Measurements from ENCODE around the gene ABCB9. TPM values are rescaled to one million over a fixed set of nuclear protein-coding genes. Genes with fewer than 3 reads are reported as not detected.

The ABCB9 gene
- total RNA-seq, 4 donors from 2014 or later, result 1.7 to 6.2 (median 4.2) TPM

- DNase-seq (ENCODE audit: extremely low spot score), result no peak
- Histone ChIP-seq H3K4me1 (peaks cover 7 to 12% (median 8%) of the 10 kb centered on the region in 4 donors), H3K9me3 (no peaks in the 10 kb centered on the region), H3K36me3 (peaks cover 6 to 30% (median 15%) of the 10 kb centered on the region in 4 donors), H3K27me3 (no peaks in the 10 kb centered on the region), H3K4me3 (no peak overlapping the region), H3K27ac (replicated peaks in 1 of 4) (no peak overlapping the region)
- intact Hi-C loops (cut with DNase I), result no loop called here
- no peak for TF ChIP-seq CTCF (IDR thresholded peaks at IDR 0.05)
- WGBS, result 90% methylated on average over 5 of the region's 5 CpGs
Measured at GRCh38 chr12:122958198-122958888, 7.9 kb downstream of the ABCB9 start.

DNA sequence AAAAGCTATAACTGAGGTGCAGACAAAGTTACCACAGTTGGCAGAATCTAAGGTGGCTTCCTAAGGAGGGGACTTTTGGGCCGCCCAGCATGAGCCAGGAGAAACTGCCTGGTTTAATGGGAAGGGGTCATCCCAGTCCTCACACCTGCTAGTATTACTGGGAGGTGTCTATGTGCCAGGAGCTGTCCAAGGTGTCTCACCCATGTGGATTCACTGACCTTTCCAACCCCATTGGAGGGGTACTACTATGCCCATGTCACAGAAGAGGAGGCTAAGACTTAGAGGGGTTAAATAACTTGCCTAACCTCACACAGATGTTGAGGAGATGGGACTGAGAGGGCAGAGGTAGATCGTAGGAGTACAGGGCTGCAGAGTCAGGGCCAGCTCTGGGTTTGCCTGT lies 10.2 kb downstream of the ABCB9 start:
- Histone ChIP-seq H3K4me3 (no peak overlapping the region), H3K9me3 (no peaks in the 10 kb centered on the region), H3K27me3 (no peaks in the 10 kb centered on the region), H3K27ac (replicated peaks in 1 of 4) (no peak overlapping the region), H3K4me1 (no peaks in the 10 kb centered on the region), H3K36me3 (peaks cover 6 to 30% (median 15%) of the 10 kb centered on the region in 4 donors)
- no peak for TF ChIP-seq CTCF (IDR thresholded peaks at IDR 0.05)
- TF ChIP-seq POLR2A (IDR thresholded peaks at IDR 0.05; ENCODE audit: low read depth), result no peak
- TF ChIP-seq POLR2AphosphoS5 (IDR thresholded peaks at IDR 0.05), result no peak
- TF ChIP-seq EP300 (IDR thresholded peaks at IDR 0.05), result no peak
- 91% methylated on average over 2 of the region's 2 CpGs for WGBS
- no peak for DNase-seq (ENCODE audit: extremely low spot score)
- intact Hi-C loops (cut with DNase I), result no loop called here

DNA sequence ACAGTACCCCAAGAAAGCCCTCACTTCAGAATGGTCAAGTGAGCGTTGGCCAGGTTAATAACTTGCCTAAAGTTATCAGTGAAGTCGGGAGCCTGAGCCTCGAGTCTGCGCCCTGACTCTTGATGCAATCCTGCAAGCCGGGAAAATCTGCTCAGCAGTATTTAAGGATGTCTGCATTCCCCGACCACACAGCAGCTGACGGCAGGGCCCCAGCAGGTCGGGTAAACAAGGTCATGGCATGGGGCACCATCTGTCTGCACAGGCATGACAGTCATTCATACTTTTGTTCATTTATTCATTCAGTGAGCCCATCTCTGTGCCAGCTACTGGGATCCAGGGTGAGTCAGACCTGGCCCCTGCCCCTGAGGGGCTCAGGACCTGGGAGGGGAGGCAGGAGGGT lies 11.1 kb downstream of the ABCB9 start:
- H3K4me3 ChIP-seq, result no peak overlapping the region
- H3K36me3 ChIP-seq, result peaks cover 5 to 28% (median 13%) of the 10 kb centered on the region in 4 donors
- no peaks in the 10 kb centered on the region for H3K9me3 ChIP-seq
- TF ChIP-seq CTCF (IDR thresholded peaks at IDR 0.05) (no peak), POLR2AphosphoS5 (IDR thresholded peaks at IDR 0.05) (no peak), POLR2A (IDR thresholded peaks at IDR 0.05; ENCODE audit: low read depth) (no peak), EP300 (IDR thresholded peaks at IDR 0.05) (no peak)
- 83% methylated on average over 5 of the region's 8 CpGs for WGBS
- no peak overlapping the region for H3K27ac ChIP-seq (replicated peaks in 1 of 4)
- intact Hi-C loops (cut with DNase I), result no loop called here
- DNase-seq (ENCODE audit: extremely low spot score), result no peak
- H3K27me3 ChIP-seq, result no peaks in the 10 kb centered on the region
- H3K4me1 ChIP-seq, result peaks cover 0 to 6% (median 2%) of the 10 kb centered on the region in 4 donors

DNA sequence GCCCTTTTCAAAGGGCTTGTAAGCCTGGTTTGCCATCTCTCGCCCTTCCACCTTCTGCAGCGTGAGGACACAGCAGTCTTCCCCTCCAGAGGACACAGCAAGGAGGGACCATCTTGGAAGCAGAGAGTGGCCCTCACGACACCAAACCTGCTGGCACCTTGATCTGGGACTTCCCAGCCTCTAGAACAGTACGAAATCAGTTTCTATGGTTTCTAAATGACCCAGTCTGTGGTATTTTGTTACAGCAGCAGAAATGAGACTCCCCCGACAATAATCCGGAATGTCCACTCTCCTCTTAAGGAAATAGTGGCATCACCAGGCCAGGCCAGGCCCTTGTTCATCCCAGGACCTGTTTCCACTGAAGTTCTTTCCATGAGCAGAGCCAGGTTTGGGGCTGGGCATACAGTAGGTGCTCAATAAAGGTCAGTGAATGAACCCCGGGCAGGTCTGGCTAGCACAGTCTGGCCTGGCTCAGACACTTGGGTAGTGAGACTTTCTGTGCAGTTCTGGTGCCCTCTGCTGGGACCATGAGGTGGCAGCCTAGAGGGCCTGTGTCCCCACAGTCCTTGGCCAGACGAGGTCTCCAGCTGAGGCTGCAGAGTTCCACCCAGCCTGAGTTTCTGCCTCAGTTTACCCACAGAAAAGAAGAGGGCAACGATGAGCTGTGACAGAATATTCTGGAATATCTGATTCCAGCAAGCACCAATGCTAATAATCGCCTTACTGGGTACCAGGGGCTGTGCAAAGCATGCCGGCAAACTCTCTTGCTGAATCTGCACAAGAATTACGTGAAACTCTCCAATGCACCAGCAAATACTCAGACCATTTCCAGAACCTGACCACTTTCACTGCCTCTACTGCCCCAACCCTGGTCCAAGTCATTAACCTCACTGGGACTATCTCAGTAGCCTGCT lies 14.0 kb downstream of the ABCB9 start:
- Histone ChIP-seq H3K9me3 (no peaks in the 10 kb centered on the region), H3K36me3 (peaks cover 0 to 6% (median 3%) of the 10 kb centered on the region in 4 donors), H3K4me1 (peaks cover 6 to 20% (median 18%) of the 10 kb centered on the region in 4 donors), H3K4me3 (no peak overlapping the region), H3K27me3 (no peaks in the 10 kb centered on the region), H3K27ac (replicated peaks in 1 of 4) (no peak overlapping the region)
- DNase-seq (ENCODE audit: extremely low spot score), result peak; percentile 93
- WGBS, result 70% methylated on average over 9 of the region's 12 CpGs
- TF ChIP-seq POLR2A (IDR thresholded peaks at IDR 0.05; ENCODE audit: low read depth) (no peak), POLR2AphosphoS5 (IDR thresholded peaks at IDR 0.05) (no peak), CTCF (IDR thresholded peaks at IDR 0.05) (peak; percentile 87 to 93 (median 90))
- intact Hi-C loops (cut with DNase I), result loop anchor here (1.0 to 5.0 kb wide), 2 partner anchors 92 to 160 kb away; no protein-coding TSS in a partner anchor

Data from esophagus muscularis mucosa (tissue), 4 donors.